WTC11 (cell line): ENCODE results near the gene AQP5. TPM values are rescaled to one million over a fixed set of nuclear protein-coding genes. Genes with fewer than 3 reads are reported as not detected.

Source experiments
- ATAC-seq: fragments of 200-7000 bp; cut with Tn5 transposase; 2 replicates; pipeline ENCODE4 v1.10.0; 2021; ENCODE audit warnings: mild to moderate bottlenecking, moderate library complexity
- CTCF ChIA-PET: fragments of 300-600 bp; sonication (Branson Sonifier 250); formaldehyde crosslinking; loops from one replicate; lab custom pipeline; 2021; ENCODE audit warnings: antibody characterized with exemption; lab: Charles Lee
- POLR2A ChIA-PET: fragments of 350-600 bp; sonication (Branson Sonifier 250); formaldehyde crosslinking; loops from one replicate; lab custom pipeline; 2021; ENCODE audit warnings: antibody characterized with exemption; lab: Charles Lee
- DNase-seq: peaks from one replicate; pipeline ENCODE4 v3.0.0; 2021; ENCODE audit warnings: low spot score
- H3K27ac Mint-ChIP-seq: 2 replicates; pipeline ENCODE4 v1.8.0; 2021; ENCODE audit warnings: mixed read lengths
- H3K27me3 Mint-ChIP-seq: 2 replicates; pipeline ENCODE4 v1.8.0; 2021; ENCODE audit warnings: low read depth, mild to moderate bottlenecking, moderate library complexity, mixed read lengths
- H3K36me3 Mint-ChIP-seq: 2 replicates; pipeline ENCODE4 v1.8.0; 2021; ENCODE audit warnings: mixed read lengths
- H3K4me1 Mint-ChIP-seq: 2 replicates; pipeline ENCODE4 v1.8.0; 2022; ENCODE audit warnings: mixed read lengths
- H3K4me3 Mint-ChIP-seq: 2 replicates; pipeline ENCODE4 v1.8.0; 2021; ENCODE audit warnings: mild to moderate bottlenecking, moderate library complexity, mixed read lengths
- H3K9me3 Mint-ChIP-seq: 2 replicates; pipeline ENCODE4 v1.8.0; 2021; ENCODE audit warnings: mixed read lengths
- AFF4 ChIP-seq: sonication (generic); formaldehyde crosslinking; IDR thresholded peaks from 2 replicates; pipeline ENCODE4 v1.8.1; 2023; ENCODE audit warnings: mild to moderate bottlenecking, missing genetic modification reagents, borderline replicate concordance
- CREB1 ChIP-seq: sonication (generic); formaldehyde crosslinking; IDR thresholded peaks from 2 replicates; pipeline ENCODE4 v1.8.0; 2023; ENCODE audit warnings: mild to moderate bottlenecking, missing genetic modification reagents
- ELF4 ChIP-seq: sonication (generic); formaldehyde crosslinking; IDR thresholded peaks from 2 replicates; pipeline ENCODE4 v1.8.1; 2022; ENCODE audit warnings: low read depth, mild to moderate bottlenecking, moderate library complexity, missing genetic modification reagents
- ETV6 ChIP-seq: sonication (generic); formaldehyde crosslinking; IDR thresholded peaks from 2 replicates; pipeline ENCODE4 v1.8.1; 2022; ENCODE audit warnings: mild to moderate bottlenecking, missing genetic modification reagents
- FOXJ3 ChIP-seq: sonication (generic); formaldehyde crosslinking; IDR thresholded peaks from 2 replicates; pipeline ENCODE4 v1.9.0; 2021; ENCODE audit warnings: missing genetic modification reagents, mild to moderate bottlenecking, borderline replicate concordance
- GTF2I ChIP-seq: fragments of 250-450 bp; sonication (Bioruptor Pico); conservative IDR thresholded peaks from 2 replicates; pipeline ENCODE4 v1.4.0; 2021; ENCODE audit warnings: mild to moderate bottlenecking
- JAZF1 ChIP-seq: fragments of 250-450 bp; sonication (Bioruptor Pico); IDR thresholded peaks from 2 replicates; pipeline ENCODE4 v1.9.0; 2021; ENCODE audit warnings: moderate library complexity, mild to moderate bottlenecking, inconsistent platforms
- JUN ChIP-seq: sonication (generic); formaldehyde crosslinking; IDR thresholded peaks from 2 replicates; pipeline ENCODE4 v1.8.0; 2023; ENCODE audit warnings: mild to moderate bottlenecking, missing genetic modification reagents
- MXD4 ChIP-seq: fragments of 250-450 bp; sonication (Bioruptor Pico); IDR thresholded peaks from 2 replicates; pipeline ENCODE4 v1.8.0; 2021; ENCODE audit warnings: mild to moderate bottlenecking, moderate library complexity, borderline replicate concordance
- NR1H2 ChIP-seq: sonication (generic); formaldehyde crosslinking; IDR thresholded peaks from 2 replicates; pipeline ENCODE4 v1.9.0; 2021; ENCODE audit warnings: mild to moderate bottlenecking, moderate library complexity, missing genetic modification reagents
- NR2C2 ChIP-seq: sonication (generic); formaldehyde crosslinking; IDR thresholded peaks from 2 replicates; pipeline ENCODE4 v1.8.0; 2022; ENCODE audit warnings: mild to moderate bottlenecking, missing genetic modification reagents
- NR3C1 ChIP-seq: sonication (generic); formaldehyde crosslinking; conservative IDR thresholded peaks from 2 replicates; pipeline ENCODE4 v1.8.1; 2023; ENCODE audit warnings: low read depth, mild to moderate bottlenecking, missing genetic modification reagents
- SMAD4 ChIP-seq: sonication (generic); formaldehyde crosslinking; IDR thresholded peaks from 2 replicates; pipeline ENCODE4 v1.8.0; 2022; ENCODE audit warnings: mild to moderate bottlenecking, missing genetic modification reagents
- TCF7 ChIP-seq: sonication (generic); formaldehyde crosslinking; IDR thresholded peaks from 2 replicates; pipeline ENCODE4 v1.8.0; 2022; ENCODE audit warnings: mild to moderate bottlenecking, low read depth, missing genetic modification reagents, moderate library complexity
- ZNF263 ChIP-seq: sonication (generic); formaldehyde crosslinking; IDR thresholded peaks from 2 replicates; pipeline ENCODE4 v1.8.1; 2022; ENCODE audit warnings: low read depth, mild to moderate bottlenecking, moderate library complexity, missing genetic modification reagents
- ZNF281 ChIP-seq: sonication (generic); formaldehyde crosslinking; IDR thresholded peaks from 2 replicates; pipeline ENCODE4 v1.8.0; 2023; ENCODE audit warnings: mild to moderate bottlenecking, missing genetic modification reagents
- ZNF317 ChIP-seq: sonication (generic); formaldehyde crosslinking; IDR thresholded peaks from 2 replicates; pipeline ENCODE4 v1.8.1; 2023; ENCODE audit warnings: low read depth, mild to moderate bottlenecking, moderate library complexity, missing genetic modification reagents, borderline replicate concordance
- ZNF416 ChIP-seq: fragments of 250-450 bp; sonication (Bioruptor Pico); IDR thresholded peaks from 2 replicates; pipeline ENCODE4 v1.9.0; 2021; ENCODE audit warnings: mild to moderate bottlenecking, inconsistent platforms
- total RNA-seq: library from RNA; stranded (reverse); gene quantifications from 3 replicates; pipeline ENCODE4 v1.2.3, GENCODE V29; 2021

Gene AQP5
- total RNA-seq, 1 experiment from 2014 or later = 2.8 TPM

GRCh38 chr12:49928471-49928870, 33.2 kb upstream of the AQP5 start:
- H3K27me3 Mint-ChIP-seq = no peaks in the 10 kb centered on the region; the same call in 1 of the 2 replicates
- no peaks in the 10 kb centered on the region for H3K36me3 Mint-ChIP-seq
- no peak for ATAC-seq
- no peak overlapping the region for H3K4me3 Mint-ChIP-seq
- H3K4me1 Mint-ChIP-seq = no peaks in the 10 kb centered on the region
- POLR2A ChIA-PET = no interaction called here
- no peak for TF ChIP-seq AFF4 (CRISPR knock-in tag)
- no peak for TF ChIP-seq ZNF317 (CRISPR knock-in tag)
- no peak for TF ChIP-seq NR3C1
- no peak for TF ChIP-seq JAZF1
- no peak for TF ChIP-seq FOXJ3
- no peak for TF ChIP-seq NR2C2 (CRISPR knock-in tag)
- no peak for TF ChIP-seq ZNF263
- TF ChIP-seq SMAD4 = no peak
- no peak for TF ChIP-seq GTF2I (CRISPR knock-in tag)
- TF ChIP-seq ZNF281 (CRISPR knock-in tag) = no peak
- no peak for TF ChIP-seq ETV6
- TF ChIP-seq TCF7 (CRISPR knock-in tag) = no peak
- no peak for TF ChIP-seq ZNF416
- no peak for TF ChIP-seq JUN
- TF ChIP-seq ELF4 = no peak
- TF ChIP-seq MXD4 = no peak
- no peaks in the 10 kb centered on the region for H3K9me3 Mint-ChIP-seq
- H3K27ac Mint-ChIP-seq = no peak overlapping the region
- CTCF ChIA-PET = interaction anchor here (0.9 to 2.0 kb wide), 5 partner anchors 17 to 62 kb away, joined by 3 to 11 read pairs (median 9); no protein-coding TSS in a partner anchor
- DNase-seq = no peak

- H3K4me1 Mint-ChIP-seq = peaks cover 3% of the 10 kb centered on the region; the same call in 1 of the 2 replicates
- H3K4me3 Mint-ChIP-seq = no peak overlapping the region
- H3K27me3 Mint-ChIP-seq = no peaks in the 10 kb centered on the region; the same call in 1 of the 2 replicates
- no peak overlapping the region for H3K27ac Mint-ChIP-seq
- no peak for TF ChIP-seq NR1H2 (CRISPR knock-in tag)
- DNase-seq (no peak), ATAC-seq (no peak)
- H3K9me3 Mint-ChIP-seq = no peaks in the 10 kb centered on the region
- H3K36me3 Mint-ChIP-seq = no peaks in the 10 kb centered on the region
- ChIA-PET POLR2A (no interaction called here), CTCF (interaction anchor here (0.6 to 2.0 kb wide), 4 partner anchors 16 to 38 kb away, joined by 3 to 11 read pairs (median 6); no protein-coding TSS in a partner anchor)
Observed at GRCh38 chr12:49929581-49929980, 32.1 kb upstream of the AQP5 start.

GRCh38 chr12:49930515-49931288, 31.0 kb upstream of the AQP5 start:
- ChIA-PET POLR2A (no interaction called here), CTCF (interaction anchor here (3.3 kb wide), 1 partner anchor 15 kb away, joined by 21 read pairs; no protein-coding TSS in a partner anchor)
- H3K27ac Mint-ChIP-seq = no peak overlapping the region
- no peaks in the 10 kb centered on the region for H3K9me3 Mint-ChIP-seq
- no peak for TF ChIP-seq CREB1 (CRISPR knock-in tag)
- peaks cover 3% of the 10 kb centered on the region; the same call in 1 of the 2 replicates for H3K4me1 Mint-ChIP-seq
- ATAC-seq = no peak
- DNase-seq = no peak
- H3K4me3 Mint-ChIP-seq = no peak overlapping the region
- no peaks in the 10 kb centered on the region; the same call in 1 of the 2 replicates for H3K27me3 Mint-ChIP-seq
- H3K36me3 Mint-ChIP-seq = no peaks in the 10 kb centered on the region
